GF-D8 (cell line): ENCODE data around the gene EQTN.

Experiments
- DNase-seq: peaks from one replicate; lab custom pipeline; 2025; lab: John Stamatoyannopoulos, UW

EQTN gene

GRCh38 chr9:27297050-27297449, at the start of gene EQTN:
Gene EQTN, minus strand, starts transcription at chr9:27297150. Its CDS starts 95 bp downstream, at chr9:27297055.
- DNase-seq: no peak

- DNase-seq: no peak
These were observed 47.8 kb upstream of the EQTN start for GRCh38 chr9:27344776-27345175.

- DNase-seq: no peak
These were observed 44.8 kb upstream of the EQTN start for GRCh38 chr9:27341545-27342294.

GRCh38 chr9:27340961-27341511, 44.1 kb upstream of the EQTN start:
- DNase-seq: no peak

DNA sequence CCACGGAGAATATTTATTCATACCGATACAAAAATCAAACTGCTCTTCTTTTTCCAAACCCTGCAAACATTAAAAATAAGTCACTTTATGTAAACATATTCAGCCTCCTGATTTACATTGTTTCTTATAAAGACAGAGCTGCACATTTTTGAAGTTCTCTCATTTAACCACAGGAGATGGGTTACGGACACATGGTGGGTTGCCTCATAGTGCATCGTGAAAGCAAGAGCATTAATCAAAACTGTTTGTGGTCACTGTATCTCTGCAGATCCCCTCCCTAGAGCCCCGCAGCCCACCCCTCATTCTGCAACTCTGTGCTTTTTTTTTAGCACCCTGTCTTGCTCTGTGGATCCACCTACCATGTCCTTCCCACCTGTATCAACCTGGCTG, 43.3 kb upstream of the EQTN start:
- DNase-seq: no peak

DNA sequence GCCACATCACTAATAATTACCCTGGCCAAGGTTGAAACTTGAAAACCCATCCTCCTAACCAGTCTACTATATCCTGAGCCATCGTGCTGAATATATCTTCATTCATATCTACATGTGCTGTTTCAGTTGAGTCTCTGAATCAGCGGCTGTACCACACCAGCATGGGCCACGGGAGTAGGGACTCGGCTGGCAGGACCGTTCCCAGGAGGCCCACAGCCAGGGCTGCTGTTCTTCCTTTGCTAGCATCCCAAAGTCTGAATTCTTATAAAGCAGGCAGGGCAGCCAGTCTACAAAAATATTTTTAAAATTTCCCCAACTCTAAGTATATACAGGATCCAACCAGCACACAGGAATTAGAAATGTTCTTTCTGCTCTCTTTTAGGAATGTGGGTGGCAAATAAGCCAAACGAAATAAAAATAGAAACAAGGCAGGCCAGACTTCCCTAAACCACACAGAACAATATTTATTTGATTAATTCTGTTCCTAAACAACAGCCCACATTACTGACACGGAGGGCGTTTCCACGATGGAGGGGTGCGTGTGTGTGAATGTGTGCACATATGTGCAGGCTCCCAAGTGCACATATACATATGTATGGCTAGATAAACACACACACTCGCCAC, 42.8 kb upstream of the EQTN start:
- DNase-seq: no peak

GRCh38 chr9:27338527-27338903, 41.6 kb upstream of the EQTN start:
- no peak for DNase-seq

- DNase-seq: no peak
These were observed 41.0 kb upstream of the EQTN start for GRCh38 chr9:27337833-27338526.

DNA sequence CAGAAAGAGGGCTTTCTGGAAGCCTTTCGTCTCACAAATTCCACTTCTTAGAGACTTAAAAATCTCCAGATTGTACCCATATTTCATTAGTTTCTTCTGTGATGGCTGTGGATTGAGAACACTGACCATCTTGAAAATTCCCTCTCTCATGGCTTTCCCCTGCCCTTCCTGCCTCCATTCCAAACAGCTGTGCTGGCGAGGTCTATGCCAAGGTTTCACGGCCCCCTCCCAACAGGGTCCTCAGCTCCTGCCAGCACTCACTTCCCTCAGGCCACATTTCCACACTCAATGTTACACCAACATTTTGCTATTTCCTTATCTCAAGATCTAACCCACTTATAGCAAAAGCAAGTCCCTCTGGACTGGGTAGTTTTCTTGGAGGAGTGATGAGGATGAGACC, 40.3 kb upstream of the EQTN start:
- no peak for DNase-seq

GRCh38 chr9:27336829-27337228, 39.9 kb upstream of the EQTN start:
- no peak for DNase-seq

- no peak for DNase-seq
These were observed 39.2 kb upstream of the EQTN start for GRCh38 chr9:27336126-27336525.

DNA sequence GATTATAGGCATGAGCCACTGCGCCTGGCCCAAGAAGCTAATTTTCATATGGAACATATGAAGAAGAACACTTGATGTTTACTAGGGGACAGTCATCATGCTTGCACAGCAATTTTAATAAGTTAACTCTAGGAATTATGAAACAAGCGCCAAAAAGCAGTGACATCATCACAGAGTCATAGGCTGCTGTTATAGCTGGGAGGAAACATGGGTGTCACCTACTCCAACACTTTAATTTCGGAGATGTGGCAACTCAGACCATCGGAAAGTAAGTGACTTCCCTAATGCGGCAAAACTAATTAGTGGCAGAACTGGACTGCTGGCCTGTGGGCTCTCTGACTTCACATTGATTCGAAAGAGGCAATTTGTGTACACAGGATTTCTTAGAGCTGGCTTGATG, 38.1 kb upstream of the EQTN start:
- no peak for DNase-seq

DNA sequence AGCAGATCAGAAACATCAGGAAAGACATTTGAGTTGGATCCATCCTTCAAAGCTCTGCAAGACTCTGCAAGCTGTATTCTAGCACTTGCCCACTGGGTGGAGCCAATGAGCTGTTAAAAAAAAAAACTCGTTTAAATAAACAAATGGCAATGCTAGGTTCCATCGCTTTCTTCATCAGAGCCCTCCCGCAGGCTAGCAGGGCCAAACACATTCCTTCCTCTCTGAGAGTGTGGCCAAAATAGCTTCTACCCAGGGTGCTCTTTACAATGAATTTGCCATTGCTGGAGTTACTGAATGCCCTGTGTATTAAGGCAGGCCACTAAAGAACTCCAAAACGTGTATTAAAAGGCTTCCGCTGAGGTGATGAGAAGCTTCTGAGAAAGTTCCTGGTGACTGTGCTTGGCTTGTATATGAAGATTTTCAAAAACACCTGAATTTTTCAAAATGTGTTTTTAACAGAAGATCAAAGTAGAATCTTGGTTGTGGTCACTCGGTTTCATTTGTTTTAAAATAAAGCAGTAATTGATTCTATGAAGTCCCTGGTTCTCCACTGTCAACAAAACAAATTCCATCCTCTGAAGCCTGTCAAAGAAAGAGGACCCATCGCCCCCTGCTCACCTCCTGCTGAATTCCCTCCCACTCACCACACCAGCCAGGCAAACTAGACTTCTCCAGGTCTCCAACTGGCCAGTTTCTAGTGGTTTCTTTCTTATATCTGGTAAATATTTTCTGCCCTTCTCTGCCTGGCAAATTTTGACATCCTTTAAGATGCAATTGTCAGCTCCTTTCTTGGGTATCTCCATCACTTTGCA, 36.5 kb upstream of the EQTN start:
- peak; percentile 14 for DNase-seq

DNA sequence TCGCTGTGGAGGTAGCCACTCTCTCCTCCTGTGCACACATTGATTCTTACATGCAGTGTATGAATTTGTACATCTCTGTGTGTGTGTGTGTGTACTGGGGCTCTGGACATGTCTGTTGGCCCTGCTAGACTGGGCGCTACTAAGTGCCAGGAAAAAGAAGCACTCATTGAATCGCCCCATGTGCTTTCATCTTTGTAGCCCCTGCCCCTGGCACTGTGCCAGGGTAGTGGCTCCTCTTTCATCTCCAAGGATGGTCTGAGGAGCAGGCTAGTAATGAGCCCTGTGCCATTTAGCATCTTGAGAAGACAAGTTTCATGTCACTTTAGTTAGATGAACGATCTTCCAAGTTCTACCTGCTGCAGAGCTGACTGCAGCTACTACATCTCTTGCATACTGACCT, 34.4 kb upstream of the EQTN start:
- DNase-seq: no peak

- no peak for DNase-seq
These were observed 32.3 kb upstream of the EQTN start for GRCh38 chr9:27329291-27329690.

GRCh38 chr9:27328483-27328882, 31.5 kb upstream of the EQTN start:
- DNase-seq: no peak

GRCh38 chr9:27311184-27311583, 14.2 kb upstream of the EQTN start:
- DNase-seq: no peak

DNA sequence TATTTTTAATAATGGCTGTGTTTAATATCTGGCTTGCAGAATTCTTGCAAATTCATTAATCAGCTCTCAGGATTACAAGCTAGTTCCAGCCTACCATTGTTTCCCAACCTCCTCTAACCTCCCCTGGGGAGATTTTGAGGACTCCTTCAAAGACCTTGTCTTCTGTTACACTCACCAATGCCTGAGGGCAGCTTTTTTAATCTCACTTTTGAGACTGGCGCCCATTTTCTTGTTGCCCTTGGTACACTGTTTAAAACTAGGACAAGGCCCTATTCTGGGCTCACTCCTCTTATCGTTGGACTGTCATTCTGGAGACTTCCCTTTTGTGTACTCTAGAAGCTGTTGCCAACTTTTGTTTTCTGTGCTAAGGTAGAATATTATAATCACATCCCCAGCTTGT, 13.6 kb upstream of the EQTN start:
- no peak for DNase-seq

- no peak for DNase-seq
These were observed 11.9 kb upstream of the EQTN start for GRCh38 chr9:27308691-27309390.

GRCh38 chr9:27304521-27304920, 7.6 kb upstream of the EQTN start:
- DNase-seq: no peak

DNA sequence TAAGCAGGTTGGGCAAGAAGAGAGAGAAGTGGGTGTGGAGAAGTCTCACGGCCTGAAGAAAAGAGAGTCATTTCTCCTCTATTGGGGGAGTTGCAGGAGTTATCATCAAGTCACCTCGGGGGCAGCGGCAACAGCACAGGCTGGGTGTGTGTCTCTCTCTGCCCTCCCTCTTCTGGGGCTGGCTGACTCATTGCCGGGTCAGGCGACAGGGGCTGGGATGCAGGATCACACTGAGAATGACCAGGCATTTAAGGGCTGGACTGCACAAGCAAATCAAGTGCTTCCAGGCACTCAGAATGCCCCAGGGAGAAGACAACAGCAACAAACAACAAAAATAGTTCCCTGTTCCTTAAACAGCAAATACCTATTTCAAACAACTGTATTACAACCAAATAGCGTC, 6.3 kb upstream of the EQTN start:
- DNase-seq: no peak

- no peak for DNase-seq
These were observed 3.0 kb downstream of the EQTN start for GRCh38 chr9:27293996-27294395.
